ENCODE data around the gene MARCHF11. TPM values are rescaled to one million over a fixed set of nuclear protein-coding genes. Genes with fewer than 3 reads are reported as not detected.

Gene MARCHF11
- total RNA-seq, 1 experiment from 2014 or later: not detected

- ChIA-PET CTCF (no interaction called here), POLR2A (no interaction called here), RAD21 (ENCODE audit: low non-redundant PET in 1 of 2, low total read pairs in 2 of 2, uncharacterized antibody in 2 of 2, unreplicated experiment in 2 of 2) (interaction anchor here in 1 of 2 experiments (0.7 kb wide), 1 partner anchor 321 kb away, joined by 5 read pairs; no protein-coding TSS in a partner anchor)
- no peak overlapping the region for H3K4me3 ChIP-seq (replicated peaks in 1 of 2; ENCODE audit: low read depth in 1 of 2, low read length in 2 of 2)
- no peak overlapping the region for H3K27ac ChIP-seq (ENCODE audit: low read depth, low read length)
- H3K9me2 ChIP-seq (ENCODE audit: insufficient read depth): no peaks in the 10 kb centered on the region
- H3K4me1 ChIP-seq (ENCODE audit: control insufficient read depth in 1 of 2, insufficient read depth in 2 of 2, low read length in 2 of 2): no peaks in the 10 kb centered on the region
- H3K79me2 ChIP-seq (ENCODE audit: insufficient read depth, low read length): no peaks in the 10 kb centered on the region
- no peak for ATAC-seq
- H2AFZ ChIP-seq (ENCODE audit: low read depth, low read length, poor library complexity, severe bottlenecking): no peak overlapping the region
- H4K20me1 ChIP-seq (ENCODE audit: insufficient read depth): no peaks in the 10 kb centered on the region; the same call in 1 of the 2 replicates
- TF ChIP-seq MAX (IDR thresholded peaks at IDR 0.05) (no peak), FOSL1 (IDR thresholded peaks at IDR 0.05; ENCODE audit: low read depth) (no peak), REST (IDR thresholded peaks at IDR 0.05; ENCODE audit: low read depth) (no peak)
- no peak for DNase-seq (ENCODE audit: low read depth, low spot score)
- no peak overlapping the region for H3K9ac ChIP-seq (ENCODE audit: low read length)
- H3K9me3 ChIP-seq (ENCODE audit: control insufficient read depth in 1 of 2, insufficient read depth in 1 of 2, low read depth in 1 of 2, low read length in 2 of 2): peaks cover 0 to 24% of the 10 kb centered on the region in 2 experiments; a peak in 2 of 4 replicates
- H3K36me3 ChIP-seq (ENCODE audit: control insufficient read depth in 1 of 2, insufficient read depth in 2 of 2, low read length in 2 of 2): no peaks in the 10 kb centered on the region
- BruUV-seq (replicated peaks): no TSS peak
- H3K27me3 ChIP-seq (ENCODE audit: insufficient read depth, low read length): no peaks in the 10 kb centered on the region
- no peak overlapping the region for H3K4me2 ChIP-seq (ENCODE audit: low read length)
- intact Hi-C loops (cut with micrococcal nuclease): no loop called here
Observed at GRCh38 chr5:16135003-16135402, 44.6 kb downstream of the MARCHF11 start.

- ChIA-PET CTCF (no interaction called here), RAD21 (ENCODE audit: low non-redundant PET in 1 of 2, low total read pairs in 2 of 2, uncharacterized antibody in 2 of 2, unreplicated experiment in 2 of 2) (no interaction called here), POLR2A (no interaction called here)
- H2AFZ ChIP-seq (ENCODE audit: low read depth, low read length, poor library complexity, severe bottlenecking): no peak overlapping the region
- no peak overlapping the region for H3K4me2 ChIP-seq (ENCODE audit: low read length)
- no TSS peak for BruUV-seq (replicated peaks)
- H3K4me3 ChIP-seq (replicated peaks in 1 of 2; ENCODE audit: low read depth in 1 of 2, low read length in 2 of 2): no peak overlapping the region
- H3K9me2 ChIP-seq (ENCODE audit: insufficient read depth): no peaks in the 10 kb centered on the region
- intact Hi-C loops (cut with micrococcal nuclease): no loop called here
- H3K9me3 ChIP-seq (ENCODE audit: control insufficient read depth in 1 of 2, insufficient read depth in 1 of 2, low read depth in 1 of 2, low read length in 2 of 2): peaks cover 0 to 24% of the 10 kb centered on the region in 2 experiments; a peak in 2 of 4 replicates
- H3K9ac ChIP-seq (ENCODE audit: low read length): no peak overlapping the region
- ATAC-seq (no peak), DNase-seq (ENCODE audit: low read depth, low spot score) (no peak)
- no peaks in the 10 kb centered on the region for H3K36me3 ChIP-seq (ENCODE audit: control insufficient read depth in 1 of 2, insufficient read depth in 2 of 2, low read length in 2 of 2)
- H3K79me2 ChIP-seq (ENCODE audit: insufficient read depth, low read length): no peaks in the 10 kb centered on the region
- H3K27ac ChIP-seq (ENCODE audit: low read depth, low read length): no peak overlapping the region
- no peaks in the 10 kb centered on the region for H3K4me1 ChIP-seq (ENCODE audit: control insufficient read depth in 1 of 2, insufficient read depth in 2 of 2, low read length in 2 of 2)
- no peaks in the 10 kb centered on the region; the same call in 1 of the 2 replicates for H4K20me1 ChIP-seq (ENCODE audit: insufficient read depth)
- H3K27me3 ChIP-seq (ENCODE audit: insufficient read depth, low read length): no peaks in the 10 kb centered on the region
- TF ChIP-seq POLR2A (IDR thresholded peaks at IDR 0.05; ENCODE audit: borderline replicate concordance, extremely low read depth, insufficient read depth, insufficient read length): no peak
- no peak for TF ChIP-seq ZFX (IDR thresholded peaks at IDR 0.05)
- TF ChIP-seq EGR1 (IDR thresholded peaks at IDR 0.05; ENCODE audit: low read depth): no peak
- no peak for TF ChIP-seq CBX3 (IDR thresholded peaks at IDR 0.05; ENCODE audit: low read depth)
- TF ChIP-seq TCF7L2 (IDR thresholded peaks at IDR 0.05; ENCODE audit: borderline replicate concordance, extremely low read depth, insufficient read depth, insufficient read length): no peak
- no peak for TF ChIP-seq FOSL1 (IDR thresholded peaks at IDR 0.05; ENCODE audit: low read depth)
- no peak for TF ChIP-seq MAX (IDR thresholded peaks at IDR 0.05)
- TF ChIP-seq CTCF (IDR thresholded peaks at IDR 0.05 in 2 of 3, conservative IDR thresholded peaks at IDR 0.05 in 1 of 3; ENCODE audit: borderline replicate concordance in 1 of 3, insufficient read depth in 1 of 3, low read depth in 2 of 3, low read length in 2 of 3): no peak
- no peak for TF ChIP-seq EZH2phosphoT487 (IDR thresholded peaks at IDR 0.05; ENCODE audit: borderline replicate concordance)
- TF ChIP-seq ATF3 (IDR thresholded peaks at IDR 0.05): no peak
- no peak for TF ChIP-seq SRF (IDR thresholded peaks at IDR 0.05; ENCODE audit: low read depth)
- TF ChIP-seq YY1 (IDR thresholded peaks at IDR 0.05; ENCODE audit: extremely low read depth, insufficient replicate concordance, low read depth, low read length): no peak
- no peak for TF ChIP-seq RAD21 (IDR thresholded peaks at IDR 0.05; ENCODE audit: low read depth)
- TF ChIP-seq SIN3A (IDR thresholded peaks at IDR 0.05; ENCODE audit: low read depth): no peak
- no peak for TF ChIP-seq SP1 (IDR thresholded peaks at IDR 0.05; ENCODE audit: low read depth)
Observed at GRCh38 chr5:16134204-16134603, 45.4 kb downstream of the MARCHF11 start.

Measured in HCT116 (cell line).